Kidney glomerular epithelial cell (primary cell): ENCODE results near the gene CYP51A1.
"Not testable (repeated sequence)": the region's sequence is repeated elsewhere in the genome, so short reads cannot be mapped to it uniquely, and the experiment has no call there.

Source experiments
- DNase-seq: peaks from one replicate; lab custom pipeline; 2025; lab: John Stamatoyannopoulos, UW

CYP51A1 gene

DNA sequence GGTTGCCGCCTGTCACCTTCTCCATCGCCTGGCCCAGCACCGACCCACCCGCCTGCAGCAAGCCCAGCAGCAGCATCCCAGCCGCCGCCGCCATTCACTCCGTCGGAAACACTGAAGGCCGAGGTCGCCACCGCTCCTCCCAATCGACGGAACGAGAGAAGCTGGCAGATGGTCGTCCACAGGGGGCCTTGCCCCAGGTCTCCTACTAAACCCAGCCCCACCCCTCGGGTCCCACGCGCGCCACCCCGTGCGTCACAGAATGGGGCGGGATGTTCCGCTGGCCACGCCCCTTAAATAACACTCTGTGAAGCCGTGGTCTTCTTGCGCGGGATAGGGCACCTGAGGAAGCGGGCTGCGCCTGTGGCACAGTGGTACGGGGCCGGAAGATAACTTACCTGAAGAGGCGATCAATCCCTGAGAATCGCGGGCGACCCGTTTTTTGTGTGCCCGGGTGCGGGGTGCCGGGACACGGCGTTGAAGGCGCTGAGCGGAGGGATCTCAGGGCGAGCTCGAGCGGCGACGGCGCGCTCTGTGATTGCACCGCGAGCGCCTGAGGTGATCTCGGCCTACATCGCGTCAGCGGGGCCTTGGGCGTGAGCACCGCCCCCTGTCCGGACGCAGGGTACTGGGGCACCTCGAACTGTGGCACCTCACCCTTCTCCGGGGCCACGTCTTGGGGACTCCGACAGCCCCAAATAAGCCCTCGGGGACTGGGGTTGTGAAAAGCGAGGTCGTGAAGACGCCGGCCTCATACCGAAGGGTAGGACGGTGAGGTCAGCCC lies at the start of gene CYP51A1:
Gene CYP51A1, minus strand, starts transcription at position 207 of the 781 bp plus-strand sequence. Its CDS starts 113 bp downstream, at position 94.
- DNase-seq, result peak; percentile 88

DNA sequence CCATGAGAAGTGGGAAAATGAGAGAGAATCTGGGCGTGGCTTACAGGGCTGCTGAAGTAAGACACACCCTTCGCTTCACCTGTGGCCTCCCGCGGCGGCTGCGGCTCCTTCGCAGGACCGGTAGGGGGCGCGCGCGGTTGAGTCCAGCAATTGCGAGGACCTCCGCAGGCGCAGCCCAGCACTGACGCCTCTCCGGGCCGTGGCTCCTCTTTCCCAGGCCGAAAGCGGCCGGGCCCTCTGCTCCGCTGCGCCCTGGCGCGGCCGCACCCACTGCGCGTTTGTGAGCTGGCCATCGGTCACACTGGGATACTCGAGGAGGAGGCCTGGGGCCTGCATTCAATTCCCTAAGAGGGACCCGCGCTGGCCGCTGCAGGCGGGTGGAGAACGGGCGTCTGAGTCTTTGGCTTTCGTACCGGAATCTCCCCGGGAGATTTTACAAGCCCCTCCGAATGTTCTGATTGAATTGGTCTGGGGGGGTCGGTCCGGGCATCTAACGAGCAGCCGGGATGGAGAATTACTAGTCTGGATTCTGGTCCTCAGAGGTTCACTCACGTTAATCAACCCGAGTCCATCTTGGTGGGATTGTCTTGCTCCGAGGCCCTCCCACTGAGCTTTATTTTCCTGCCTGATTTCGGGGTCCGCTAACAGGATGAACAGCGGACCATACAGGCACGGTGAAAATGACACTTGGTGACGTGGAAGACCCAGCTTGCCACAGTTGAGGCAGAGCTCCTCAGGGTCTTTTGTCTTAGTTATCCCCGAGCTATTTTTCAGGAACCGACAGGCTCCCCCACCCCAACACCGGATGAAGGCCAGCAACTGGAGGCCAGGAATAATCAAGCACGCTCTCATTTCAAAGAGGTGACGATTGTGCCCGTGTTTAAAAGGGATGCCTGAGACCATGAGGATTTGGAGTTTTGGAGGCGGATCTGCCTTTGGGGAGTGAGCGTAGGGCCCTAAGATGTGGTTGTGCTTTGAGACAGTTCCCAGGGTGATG lies 44.9 kb upstream of the CYP51A1 start, which contains the start of gene LRRD1:
Gene LRRD1, minus strand, starts transcription at position 215 of the 997 bp plus-strand sequence. CDS start 13,940 bp downstream, outside the sequence.
- peak; percentile 78 for DNase-seq

DNA sequence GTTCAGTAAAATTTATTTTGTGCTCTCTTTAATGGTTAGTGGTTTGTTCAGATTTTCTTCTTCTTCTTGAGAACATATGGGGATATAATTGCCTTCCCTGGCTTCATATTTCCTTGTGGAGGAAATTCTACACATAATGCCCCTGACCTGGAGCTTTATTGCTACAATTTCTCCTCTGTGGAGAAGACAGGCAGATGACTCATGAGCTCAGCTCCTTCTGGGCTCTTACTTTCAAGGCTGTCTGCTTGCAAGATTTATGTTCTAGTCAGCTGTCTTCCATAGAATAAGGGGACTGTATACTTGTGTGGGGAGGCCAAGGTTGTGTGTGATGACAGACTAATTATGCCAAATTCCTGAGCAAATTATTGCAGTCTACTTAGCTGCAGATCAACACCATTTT lies 43.1 kb upstream of the CYP51A1 start:
- DNase-seq, result peak; percentile 28

DNA sequence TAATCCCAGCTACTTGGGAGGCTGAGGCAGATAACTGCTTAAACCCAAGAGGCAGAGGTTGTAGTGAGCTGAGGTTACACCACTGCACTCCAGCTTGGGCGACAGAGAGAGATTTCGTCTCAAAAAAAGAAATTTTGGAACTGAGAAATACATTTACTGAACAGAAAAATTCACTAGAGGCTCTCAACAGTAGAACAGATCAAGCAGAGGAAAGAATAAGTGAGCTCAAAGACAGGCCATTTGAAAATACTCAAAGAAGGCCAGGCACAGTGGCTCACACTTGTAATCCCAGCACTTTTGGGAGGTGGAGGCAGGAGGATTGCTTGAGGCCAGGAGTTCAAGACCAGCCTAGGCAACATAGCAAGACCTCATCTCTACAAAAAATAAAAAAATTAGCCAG lies 35.3 kb upstream of the CYP51A1 start:
- DNase-seq, result not testable (repeated sequence)

DNA sequence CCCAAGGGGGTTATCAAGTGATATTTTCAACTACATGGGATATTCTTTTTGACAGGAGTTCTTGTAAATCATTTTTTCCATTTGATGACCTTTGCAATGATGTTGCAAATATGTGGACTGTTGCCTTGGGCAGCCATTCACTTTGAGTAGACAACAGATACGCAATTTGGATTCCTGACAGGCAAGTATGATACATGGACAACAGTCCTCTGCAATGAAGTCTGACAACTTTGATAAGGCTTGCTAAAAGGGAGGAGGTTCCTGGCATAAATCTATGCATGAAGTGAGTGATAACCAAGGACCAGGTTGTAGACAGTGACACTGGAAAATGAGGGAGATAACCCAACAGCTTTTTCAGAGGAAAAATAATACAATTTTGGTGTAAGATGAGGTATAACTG lies 27.0 kb upstream of the CYP51A1 start:
- no peak for DNase-seq

DNA sequence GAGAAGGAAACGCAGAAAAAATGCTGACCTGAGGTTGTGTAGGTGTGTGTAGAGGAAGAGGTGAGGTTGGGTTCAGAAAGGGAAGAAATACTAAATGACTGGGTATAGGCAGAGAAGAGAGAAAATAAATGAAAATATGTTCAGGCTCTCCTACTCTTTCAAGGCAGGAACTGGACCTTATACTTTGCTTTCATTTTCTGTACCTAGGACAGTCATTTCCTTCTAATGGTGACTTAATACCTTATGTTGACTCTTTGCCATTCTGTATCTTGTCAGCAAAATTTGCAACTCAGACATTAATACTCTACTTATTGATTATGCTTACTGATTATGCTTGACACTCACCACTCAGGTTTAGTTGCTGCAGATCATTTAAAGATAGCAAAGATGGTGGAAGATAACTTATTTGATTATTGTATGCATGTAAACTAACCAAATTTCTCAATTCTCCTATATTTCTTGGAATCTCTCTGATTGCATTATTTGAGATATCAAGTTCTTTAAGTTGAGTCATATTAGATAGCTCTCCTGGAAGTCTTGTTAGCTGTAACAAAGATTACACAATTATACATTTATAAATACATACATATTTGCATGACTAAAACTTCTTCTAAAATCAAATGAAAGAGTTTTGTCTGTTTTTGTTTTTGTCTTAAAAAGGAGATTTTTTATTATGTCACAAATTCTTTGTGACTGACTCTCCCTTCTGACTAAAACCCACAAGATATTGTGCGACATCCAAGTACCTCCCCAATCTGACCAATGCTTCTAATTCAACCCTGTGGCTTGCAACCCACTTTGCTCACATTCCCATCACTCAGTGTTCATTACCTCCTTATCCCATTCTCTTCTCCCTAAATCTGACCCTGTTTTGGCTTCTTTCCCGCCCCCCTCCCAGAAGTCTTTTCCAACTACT lies 24.6 kb upstream of the CYP51A1 start:
- peak; percentile 12 for DNase-seq

DNA sequence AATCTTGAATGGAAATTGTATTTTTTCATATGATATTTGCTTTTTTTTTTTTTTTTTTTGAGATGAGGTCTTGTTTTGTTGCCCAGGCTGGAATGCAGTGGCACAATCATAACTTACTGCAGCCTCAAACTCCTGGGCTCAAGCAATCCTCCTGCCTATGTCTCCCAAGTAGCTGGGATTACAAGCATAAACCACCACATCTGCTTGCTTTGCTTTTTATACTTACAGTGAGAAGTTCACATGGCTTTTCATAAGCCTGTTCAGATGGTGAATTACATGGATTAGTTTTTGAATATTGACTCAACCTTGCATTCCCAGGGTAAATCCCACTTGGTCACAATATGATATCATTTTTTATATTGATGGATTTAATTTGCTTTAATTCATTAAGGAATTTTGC lies 22.7 kb upstream of the CYP51A1 start:
- DNase-seq, result no peak

DNA sequence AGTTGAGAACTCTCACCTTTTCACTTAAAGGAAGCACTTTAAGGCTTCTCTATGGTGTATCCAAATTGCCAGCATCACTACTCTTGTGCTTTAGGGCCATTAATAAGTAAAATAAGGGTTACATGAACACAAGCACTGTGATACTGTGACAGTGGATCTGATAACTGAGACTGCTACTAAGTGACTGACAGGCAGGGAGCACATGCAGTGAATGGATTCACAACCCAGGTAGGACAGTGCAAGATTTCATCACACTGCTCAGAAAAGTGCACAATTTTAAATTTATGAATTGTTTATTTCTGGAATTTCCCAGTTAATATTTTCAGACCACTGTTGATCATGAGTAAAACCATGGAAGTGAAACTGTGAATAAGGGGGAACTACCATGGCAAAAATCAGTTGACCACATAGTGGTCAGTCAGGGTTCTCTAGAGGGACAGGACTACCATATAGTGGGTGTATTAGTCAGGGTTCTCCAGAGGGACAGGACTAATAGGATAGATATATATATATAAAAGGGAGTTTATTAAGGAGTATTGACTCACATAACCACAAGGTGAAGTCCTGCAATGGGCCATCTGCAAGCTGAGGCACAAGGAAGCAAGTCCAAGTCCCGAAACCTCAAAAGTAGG lies 20.9 kb upstream of the CYP51A1 start:
- no peak for DNase-seq

DNA sequence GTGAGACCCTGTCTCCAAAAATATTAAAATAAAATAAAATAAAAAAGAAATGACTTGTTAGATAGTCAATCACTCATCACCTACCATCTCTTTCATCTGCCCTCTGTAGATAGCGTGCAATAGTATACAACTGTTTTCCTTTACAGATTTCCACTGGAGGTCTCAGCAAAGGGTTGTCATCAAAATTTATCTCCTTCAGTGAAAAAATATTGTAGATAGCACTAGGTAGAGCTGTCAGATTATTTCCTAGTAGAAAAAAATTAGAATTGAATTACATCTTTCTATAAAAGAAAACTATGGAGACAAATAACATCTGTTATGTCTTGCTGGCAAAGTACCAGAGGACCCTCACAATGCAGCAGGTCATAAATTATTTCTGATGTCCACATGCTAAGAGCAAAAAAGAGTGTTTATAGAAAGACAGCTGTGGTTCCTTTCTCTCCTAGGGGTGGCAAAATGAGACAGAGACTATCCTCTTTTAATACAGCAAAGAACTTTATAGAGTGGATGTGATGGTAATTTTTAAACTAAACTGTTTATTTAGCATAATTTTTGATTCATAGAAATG lies 16.3 kb upstream of the CYP51A1 start:
- no peak for DNase-seq

DNA sequence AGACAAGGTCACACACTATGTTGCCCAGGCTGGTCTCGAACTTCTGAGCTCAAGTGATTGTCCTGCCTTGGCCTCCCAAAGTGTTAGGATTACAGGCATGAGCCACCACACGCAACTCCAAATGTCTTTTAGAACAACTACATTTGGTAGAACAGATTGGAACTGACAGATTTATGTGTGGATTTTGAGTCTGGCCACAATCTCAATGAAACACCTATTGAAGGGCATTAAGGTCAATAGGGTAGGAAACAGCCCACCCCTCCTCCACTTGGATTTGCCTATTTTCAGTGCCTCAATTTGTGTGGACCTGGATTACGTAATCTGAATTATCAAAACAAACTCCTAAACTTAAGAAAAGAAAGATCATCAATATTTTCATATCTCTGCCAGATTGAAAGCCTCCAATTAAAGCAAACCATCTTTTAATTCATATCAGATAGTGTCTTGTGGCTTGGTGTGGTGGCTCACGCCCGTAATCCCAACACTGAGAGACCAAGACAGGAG lies 15.5 kb upstream of the CYP51A1 start:
- DNase-seq, result no peak

DNA sequence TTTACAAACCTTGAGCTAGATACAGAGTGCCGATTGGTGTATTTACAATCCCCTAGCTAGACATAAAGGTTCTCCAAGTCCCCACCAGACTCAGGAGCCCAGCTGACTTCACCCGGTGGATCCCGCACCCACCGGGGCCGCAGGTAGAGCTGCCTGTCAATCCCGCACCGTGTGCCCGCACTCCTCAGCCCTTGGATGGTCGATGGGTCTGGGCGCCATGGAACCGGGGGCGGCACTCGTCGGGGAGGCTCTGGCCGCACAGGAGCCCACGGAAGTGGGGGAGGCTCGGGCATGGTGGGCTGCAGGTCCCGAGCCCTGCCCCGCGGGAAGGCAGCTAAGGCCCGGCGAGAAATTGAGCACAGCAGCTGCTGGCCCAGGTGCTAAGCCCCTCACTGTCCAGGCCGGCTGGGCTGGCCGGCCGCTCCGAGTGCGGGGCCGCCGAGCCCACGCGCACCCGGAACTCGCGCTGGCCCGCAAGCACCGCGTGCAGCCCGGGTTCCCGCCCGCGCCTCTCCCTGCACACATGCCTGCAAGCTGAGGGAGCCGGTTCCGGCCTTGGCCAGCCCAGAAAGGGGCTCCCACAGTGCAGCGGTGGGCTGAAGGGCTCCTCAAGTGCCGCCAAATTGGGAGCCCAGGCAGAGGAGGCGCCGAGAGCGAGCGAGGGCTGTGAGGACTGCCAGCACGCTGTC lies 9.1 kb upstream of the CYP51A1 start:
- DNase-seq, result not testable (repeated sequence)

DNA sequence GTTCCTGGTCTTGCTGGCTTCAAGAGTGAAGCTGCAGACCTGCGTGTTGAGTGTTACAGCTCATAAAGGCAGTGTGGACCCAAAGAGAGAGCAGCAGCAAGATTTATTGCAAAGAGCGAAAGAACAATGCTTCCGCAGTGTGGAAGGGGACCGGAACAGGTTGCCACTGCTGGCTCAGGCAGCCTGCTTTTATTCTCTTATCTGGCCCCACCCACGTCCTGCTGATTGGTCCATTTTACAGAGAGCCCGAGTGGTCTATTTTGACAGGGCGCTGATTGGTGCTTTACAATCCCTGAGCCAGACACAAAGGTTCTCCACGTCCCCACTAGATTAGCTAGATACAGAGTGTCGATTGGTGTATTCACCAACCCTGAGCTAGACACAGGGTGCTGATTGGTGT lies 8.5 kb upstream of the CYP51A1 start:
- not testable (repeated sequence) for DNase-seq

DNA sequence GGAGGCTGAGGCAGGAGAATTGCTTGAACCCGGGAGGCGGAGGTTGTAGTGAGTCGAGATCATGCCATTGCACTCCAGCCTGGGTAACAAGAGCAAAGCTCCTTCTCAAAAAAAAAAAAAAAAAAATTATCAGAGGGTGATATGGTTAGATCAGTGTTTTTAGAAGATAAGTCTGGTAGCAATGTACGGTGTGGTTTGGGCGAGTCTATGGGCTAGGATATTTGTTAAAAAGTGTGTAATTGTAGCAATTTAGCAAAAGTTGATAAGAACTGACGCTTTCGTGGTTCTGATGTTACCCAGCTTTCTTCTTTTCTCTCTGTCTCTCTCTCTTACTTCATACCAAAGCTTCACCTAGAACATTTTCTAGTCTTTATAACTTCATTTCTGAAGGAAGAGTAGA lies 6.9 kb upstream of the CYP51A1 start:
- DNase-seq, result no peak

DNA sequence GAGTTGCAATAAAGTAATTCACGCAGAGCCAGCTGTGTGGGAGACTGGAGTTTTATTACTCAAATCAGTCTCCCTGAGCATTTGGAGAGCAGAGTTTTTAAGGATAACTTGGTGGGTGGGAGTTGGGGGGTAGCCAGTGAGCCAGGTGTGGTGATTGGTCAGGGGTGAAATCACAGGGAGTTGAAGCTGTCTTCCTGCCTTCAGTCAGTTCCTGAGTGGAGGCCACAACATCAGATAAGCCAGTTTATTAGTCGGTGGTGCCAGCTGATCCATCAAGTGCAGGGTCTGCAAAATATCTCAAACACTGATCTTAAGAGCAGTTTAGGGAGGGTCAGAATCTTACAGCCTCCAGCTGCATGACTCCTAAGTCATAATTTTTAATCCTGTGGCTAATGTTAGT lies 3.3 kb upstream of the CYP51A1 start:
- DNase-seq, result no peak

DNA sequence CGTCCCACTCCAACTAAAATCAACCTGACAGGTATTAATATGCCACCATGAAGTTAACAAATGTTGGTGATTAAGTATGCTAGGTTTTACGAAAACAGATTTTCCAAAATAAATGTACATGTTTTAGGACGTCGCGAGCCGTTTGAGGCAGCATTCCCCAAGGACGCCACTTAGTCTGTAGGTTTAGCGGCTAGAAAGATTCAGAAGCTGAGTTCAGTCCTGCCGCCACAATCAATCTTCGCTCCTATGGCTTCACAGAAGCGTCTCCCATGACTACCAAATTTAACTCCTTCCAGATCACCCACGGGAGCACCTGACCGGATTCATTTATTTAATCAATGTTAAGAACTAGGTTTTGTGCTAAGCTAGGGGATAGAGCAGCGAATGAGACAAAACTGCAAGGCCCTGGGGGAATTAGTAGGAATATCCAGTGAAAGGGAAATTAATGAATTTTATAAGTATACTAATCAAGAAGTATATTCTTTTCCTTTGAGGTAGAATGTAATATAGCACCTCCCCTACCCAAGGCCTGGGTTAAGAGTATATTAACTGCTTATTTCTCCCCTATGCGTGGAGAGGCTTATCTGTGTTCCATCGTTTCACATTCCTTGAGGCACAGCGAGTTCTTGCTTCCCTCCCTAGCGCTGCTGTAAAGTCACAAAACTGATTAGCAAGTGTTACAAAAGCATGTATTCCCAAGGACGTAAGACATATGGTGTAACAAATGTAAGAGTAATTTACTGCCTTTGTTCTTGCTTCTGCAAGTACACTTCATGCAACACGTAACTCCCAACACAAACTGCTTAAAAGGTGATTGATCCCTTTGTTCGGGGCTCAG lies 994 bp upstream of the CYP51A1 start:
- DNase-seq, result no peak

DNA sequence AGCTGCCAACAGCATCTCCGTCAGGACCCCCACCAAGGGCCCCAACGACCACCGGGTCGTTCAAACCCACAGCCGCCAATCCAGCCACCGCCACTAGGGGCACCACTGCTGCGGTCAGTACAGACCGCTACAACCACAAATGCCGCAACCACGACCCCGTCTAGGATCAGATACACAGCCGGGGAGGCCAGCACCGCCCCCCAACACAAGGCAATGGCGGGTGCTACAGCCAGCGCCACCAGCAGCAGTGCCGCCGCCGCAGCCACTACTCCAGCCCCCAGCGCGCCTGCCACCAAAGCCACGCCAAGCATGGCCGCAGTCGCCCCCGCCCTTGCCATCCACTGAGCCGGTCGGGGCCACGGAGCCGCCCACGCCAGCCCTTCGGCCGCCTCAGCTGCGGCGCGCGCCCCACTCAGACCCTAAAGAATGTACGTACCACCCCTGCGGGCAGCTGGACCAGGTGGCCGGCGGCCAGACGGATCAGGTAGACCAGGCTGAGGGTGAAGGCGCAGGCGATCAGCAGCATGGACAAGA lies 473 bp downstream of the CYP51A1 start:
- DNase-seq, result peak; percentile 36

DNA sequence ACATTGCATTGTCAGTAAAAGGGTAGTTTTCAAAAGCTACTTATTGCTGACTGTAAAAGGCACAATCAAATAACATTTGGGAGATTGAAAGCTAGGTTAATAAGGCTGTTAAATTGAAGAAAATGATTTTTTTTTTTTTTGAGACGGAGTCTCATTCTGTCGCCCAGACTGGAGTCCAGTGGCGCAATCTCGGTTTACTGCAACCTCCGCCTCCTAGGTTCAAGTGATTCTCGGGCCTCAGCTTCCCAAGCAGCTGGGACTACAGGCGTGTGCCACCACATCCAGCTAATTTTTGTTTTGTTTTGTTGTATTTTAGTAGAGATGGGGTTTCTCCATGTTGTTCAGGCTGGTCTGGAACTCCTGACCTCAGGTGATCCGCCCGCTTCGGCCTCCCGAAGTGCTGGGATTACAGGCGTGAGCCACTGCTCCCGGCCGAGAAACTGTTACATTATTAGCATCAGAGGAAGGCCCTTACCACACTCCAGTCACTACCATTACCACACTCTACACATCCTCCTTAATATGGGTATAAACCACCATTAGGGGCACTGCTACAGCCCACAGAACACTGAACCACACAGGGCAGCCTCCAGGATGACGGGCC lies 1.0 kb downstream of the CYP51A1 start:
- DNase-seq, result no peak

DNA sequence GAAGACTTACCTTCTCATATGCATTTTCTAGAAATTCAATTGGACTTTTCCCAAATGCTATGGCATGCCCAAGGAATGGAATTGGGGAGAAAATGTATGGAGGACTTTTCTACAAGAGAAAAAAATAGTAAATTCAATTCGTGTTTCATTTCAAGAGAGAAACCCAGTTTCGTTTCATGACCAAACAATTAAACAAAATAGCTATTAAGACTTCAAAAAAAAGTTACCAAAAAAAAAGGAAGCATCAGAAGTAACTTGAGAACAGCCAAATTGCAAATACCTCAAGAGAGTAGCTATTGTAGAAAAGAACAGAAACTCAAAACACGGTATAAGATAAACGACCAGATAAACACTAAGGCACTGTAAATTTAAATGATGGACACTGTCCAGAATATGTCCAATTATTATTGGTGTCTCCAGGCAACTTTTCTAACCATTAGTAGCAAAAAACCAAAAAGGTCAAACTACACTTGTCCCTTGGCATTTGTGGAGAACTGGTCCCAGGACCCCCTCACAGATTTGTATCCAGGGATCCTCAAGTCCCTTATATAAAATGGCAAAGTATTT lies 2.4 kb downstream of the CYP51A1 start:
- no peak for DNase-seq
